DND-41 (cell line): Measurements from ENCODE around the gene TCF4.

Experiments used
- ATAC-seq: fragments of 200-7000 bp; cut with Tn5 transposase; 3 replicates; pipeline ENCODE4 v1.9.1; 2021; ENCODE audit warnings: low read depth; ENCODE audit not compliant: insufficient read depth
- DNase-seq: peaks from one replicate; pipeline ENCODE4 v3.0.0-alpha.2; 2020
- H2AFZ ChIP-seq: 2 replicates; pipeline ENCODE4 v1.6.0; 2012; ENCODE audit warnings: low read depth, low read length
- H3K27ac ChIP-seq: 2 replicates; pipeline ENCODE4 v1.5.1; 2012; ENCODE audit warnings: low read length, inconsistent platforms
- H3K27me3 ChIP-seq: fragments of 200-600 bp; sonication (generic); 2 replicates; pipeline ENCODE4 v1.6.0; 2012; ENCODE audit warnings: low read length, mild to moderate bottlenecking, inconsistent platforms; ENCODE audit not compliant: insufficient read depth, poor library complexity
- H3K36me3 ChIP-seq: 2 replicates; pipeline ENCODE4 v1.5.1; 2012; ENCODE audit warnings: low read length, inconsistent platforms; ENCODE audit not compliant: insufficient read depth
- H3K4me1 ChIP-seq: 2 replicates; pipeline ENCODE4 v1.5.1; 2012; ENCODE audit warnings: mild to moderate bottlenecking, low read length; ENCODE audit not compliant: insufficient read depth
- H3K4me2 ChIP-seq: 2 replicates; pipeline ENCODE4 v1.6.0; 2012; ENCODE audit warnings: mild to moderate bottlenecking, moderate library complexity, low read length, inconsistent platforms; ENCODE audit not compliant: insufficient read depth
- H3K4me3 ChIP-seq, 2 experiments: fragments of 200-600 bp in 1 of 2; shearing (Covaris generic) in 1 of 2; 2 replicates each; pipeline ENCODE4 v1.5.1; 2012 to 2016; ENCODE audit warnings: inconsistent platforms in 2 of 2, low read length in 2 of 2, mild to moderate bottlenecking in 2 of 2, low read depth in 1 of 2, moderate library complexity in 1 of 2
- H3K79me2 ChIP-seq: 2 replicates; pipeline ENCODE4 v1.6.0; 2012; ENCODE audit warnings: low read length, inconsistent platforms; ENCODE audit not compliant: insufficient read depth
- H3K9ac ChIP-seq: 2 replicates; pipeline ENCODE4 v1.6.0; 2012; ENCODE audit warnings: low read depth, mild to moderate bottlenecking, inconsistent platforms, low read length, moderate library complexity
- H3K9me3 ChIP-seq: 2 replicates; pipeline ENCODE4 v1.5.1; 2012; ENCODE audit warnings: low read length, moderate library complexity, mild to moderate bottlenecking, inconsistent platforms; ENCODE audit not compliant: insufficient read depth, severe bottlenecking
- H4K20me1 ChIP-seq: 2 replicates; pipeline ENCODE4 v1.6.0; 2012; ENCODE audit warnings: low read length; ENCODE audit not compliant: insufficient read depth
- EZH2 ChIP-seq: IDR thresholded peaks from 3 replicates; pipeline ENCODE4 v1.6.1; 2012; ENCODE audit warnings: borderline replicate concordance, low read depth, mild to moderate bottlenecking, moderate library complexity, low read length, inconsistent platforms; ENCODE audit not compliant: severe bottlenecking
- TF ChIP-seq, protein P1 (sequence below): IDR thresholded peaks from 2 replicates; pipeline ENCODE4 v1.5.1; 2012; ENCODE audit warnings: borderline replicate concordance, low read length, moderate library complexity, mild to moderate bottlenecking; ENCODE audit not compliant: poor library complexity, severe bottlenecking; ENCODE audit errors: extremely low read depth

TCF4 gene

DNA sequence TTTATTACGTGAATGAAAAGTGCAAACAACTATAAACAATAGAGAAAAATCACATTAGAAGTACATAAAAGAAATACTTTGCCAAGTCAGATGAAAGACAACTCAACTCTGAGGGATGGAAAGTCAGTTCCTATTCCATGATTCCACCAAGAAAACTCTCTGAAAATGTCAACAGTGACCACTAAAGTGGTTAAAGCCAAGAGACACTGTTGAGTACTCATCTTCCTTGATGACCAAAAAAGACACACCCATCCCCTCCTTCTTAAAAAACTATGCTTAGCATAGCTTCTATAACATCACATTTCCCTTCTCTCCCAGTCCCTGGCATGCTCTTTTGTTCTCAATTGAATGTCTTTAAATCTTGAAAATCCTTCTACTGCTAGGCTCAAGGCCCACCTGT, 160.0 kb downstream of the TCF4 start:
- Histone ChIP-seq H3K9ac (no peak overlapping the region), H3K4me2 (no peak overlapping the region), H3K27me3 (no peaks in the 10 kb centered on the region), H2AFZ (no peak overlapping the region), H3K9me3 (no peaks in the 10 kb centered on the region), H3K4me1 (no peaks in the 10 kb centered on the region), H3K4me3 (no peak overlapping the region), H3K27ac (no peak overlapping the region), H3K79me2 (no peaks in the 10 kb centered on the region), H4K20me1 (no peaks in the 10 kb centered on the region), H3K36me3 (no peaks in the 10 kb centered on the region)
- no peak for ATAC-seq
- TF ChIP-seq, protein P1, sequence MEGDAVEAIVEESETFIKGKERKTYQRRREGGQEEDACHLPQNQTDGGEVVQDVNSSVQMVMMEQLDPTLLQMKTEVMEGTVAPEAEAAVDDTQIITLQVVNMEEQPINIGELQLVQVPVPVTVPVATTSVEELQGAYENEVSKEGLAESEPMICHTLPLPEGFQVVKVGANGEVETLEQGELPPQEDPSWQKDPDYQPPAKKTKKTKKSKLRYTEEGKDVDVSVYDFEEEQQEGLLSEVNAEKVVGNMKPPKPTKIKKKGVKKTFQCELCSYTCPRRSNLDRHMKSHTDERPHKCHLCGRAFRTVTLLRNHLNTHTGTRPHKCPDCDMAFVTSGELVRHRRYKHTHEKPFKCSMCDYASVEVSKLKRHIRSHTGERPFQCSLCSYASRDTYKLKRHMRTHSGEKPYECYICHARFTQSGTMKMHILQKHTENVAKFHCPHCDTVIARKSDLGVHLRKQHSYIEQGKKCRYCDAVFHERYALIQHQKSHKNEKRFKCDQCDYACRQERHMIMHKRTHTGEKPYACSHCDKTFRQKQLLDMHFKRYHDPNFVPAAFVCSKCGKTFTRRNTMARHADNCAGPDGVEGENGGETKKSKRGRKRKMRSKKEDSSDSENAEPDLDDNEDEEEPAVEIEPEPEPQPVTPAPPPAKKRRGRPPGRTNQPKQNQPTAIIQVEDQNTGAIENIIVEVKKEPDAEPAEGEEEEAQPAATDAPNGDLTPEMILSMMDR = no peak
- no peak for TF ChIP-seq EZH2
- DNase-seq = no peak

- H3K79me2 ChIP-seq = no peaks in the 10 kb centered on the region
- no peaks in the 10 kb centered on the region for H4K20me1 ChIP-seq
- no peak for TF ChIP-seq EZH2
- TF ChIP-seq, protein P1 = no peak
- no peak overlapping the region for H2AFZ ChIP-seq
- H3K9ac ChIP-seq = no peak overlapping the region
- H3K27me3 ChIP-seq = no peaks in the 10 kb centered on the region
- no peak overlapping the region for H3K27ac ChIP-seq
- no peaks in the 10 kb centered on the region for H3K4me1 ChIP-seq
- H3K4me3 ChIP-seq = no peak overlapping the region
- ATAC-seq (no peak), DNase-seq (no peak)
- H3K36me3 ChIP-seq = no peaks in the 10 kb centered on the region
- no peaks in the 10 kb centered on the region for H3K9me3 ChIP-seq
- H3K4me2 ChIP-seq = no peak overlapping the region
Measured at GRCh38 chr18:55425698-55426097, 162.3 kb downstream of the TCF4 start.

DNA sequence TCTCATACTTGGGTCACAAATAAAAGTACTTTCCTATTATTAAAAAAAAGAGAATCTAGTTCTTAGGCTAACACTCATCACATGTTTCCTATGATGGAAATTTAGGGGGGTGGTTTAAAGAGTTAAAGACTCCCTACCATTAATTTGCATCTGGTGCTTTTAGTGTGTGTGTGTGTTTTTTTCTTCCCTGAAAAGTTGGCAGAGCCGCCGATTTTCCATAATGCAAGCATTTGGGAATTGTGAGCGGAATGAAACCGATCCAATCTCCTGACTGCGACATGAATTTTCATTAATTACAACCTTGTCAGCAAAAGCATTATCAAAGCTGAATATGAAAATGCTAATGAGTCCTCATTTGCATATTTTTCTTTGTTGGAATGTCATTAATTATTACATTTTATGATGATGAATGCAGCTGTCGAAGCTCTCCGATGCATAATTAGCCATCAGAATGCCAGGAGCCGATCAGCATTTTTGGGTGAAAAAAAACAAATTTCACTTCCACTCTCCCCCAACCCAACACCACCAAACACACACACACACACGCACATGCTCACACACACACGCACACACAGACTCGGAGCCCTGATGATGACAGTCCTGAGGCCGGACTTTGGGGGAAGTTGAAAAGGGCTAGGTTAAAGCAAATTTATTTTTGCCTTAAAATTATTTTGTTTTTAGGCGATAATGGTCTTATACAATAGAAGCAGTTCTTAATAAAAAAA, 165.4 kb downstream of the TCF4 start:
- TF ChIP-seq EZH2 = no peak
- TF ChIP-seq, protein P1 = no peak
- Histone ChIP-seq H3K9me3 (no peaks in the 10 kb centered on the region), H2AFZ (no peak overlapping the region), H3K27ac (no peak overlapping the region), H3K4me2 (no peak overlapping the region), H3K4me1 (no peaks in the 10 kb centered on the region), H3K79me2 (no peaks in the 10 kb centered on the region), H3K36me3 (no peaks in the 10 kb centered on the region), H3K9ac (no peak overlapping the region), H3K4me3 (no peak overlapping the region), H3K27me3 (no peaks in the 10 kb centered on the region), H4K20me1 (no peaks in the 10 kb centered on the region)
- no peak for ATAC-seq
- DNase-seq = no peak
